Activated CD4-positive, alpha-beta T cell treated with anti-CD3 and anti-CD28 coated beads for 48 hours (primary cell): ENCODE data around the gene COPS6.
A peak's percentile ranks its signal among the peaks of the same experiment; 100 is the strongest.

Source experiments
- DNase-seq: peaks from one replicate; pipeline ENCODE4 v3.0.0-alpha.2; 2020

The COPS6 gene

DNA sequence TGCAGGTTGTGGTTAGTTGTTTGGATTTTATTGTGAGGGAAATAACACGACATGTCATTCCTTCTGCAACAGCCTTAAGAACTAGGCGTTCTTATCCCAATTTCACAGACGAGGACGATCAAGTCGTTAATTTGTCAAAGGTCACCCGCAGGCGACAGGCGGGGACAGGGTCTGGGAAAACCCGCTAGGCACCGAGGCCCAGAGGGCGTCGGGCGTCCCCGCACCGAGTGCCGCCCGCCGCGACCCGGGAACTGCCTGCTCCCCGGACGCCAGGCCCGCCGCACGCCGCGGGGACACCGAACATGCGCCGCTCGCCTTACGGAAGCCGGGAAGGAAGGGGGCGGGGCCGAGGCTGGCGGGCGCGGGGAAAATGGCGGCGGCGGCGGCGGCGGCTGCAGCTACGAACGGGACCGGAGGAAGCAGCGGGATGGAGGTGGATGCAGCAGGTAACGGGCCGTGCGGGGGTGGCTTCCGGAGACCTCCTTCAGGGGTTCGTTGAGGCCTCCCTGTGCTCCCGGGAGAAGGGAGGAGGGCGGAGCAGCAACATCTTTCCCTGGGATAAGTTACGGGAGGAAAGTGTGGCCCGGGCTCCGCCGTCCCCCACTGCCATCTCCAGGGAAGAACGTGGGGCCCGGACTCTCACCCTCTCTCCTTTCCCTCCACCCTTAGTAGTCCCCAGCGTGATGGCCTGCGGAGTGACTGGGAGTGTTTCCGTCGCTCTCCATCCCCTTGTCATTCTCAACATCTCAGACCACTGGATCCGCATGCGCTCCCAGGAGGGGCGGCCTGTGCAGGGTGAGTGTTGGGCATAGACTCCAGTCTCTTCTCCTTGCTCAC lies at the start of gene COPS6:
Gene COPS6, plus strand, starts transcription at position 349 of the 837 bp plus-strand sequence. Its CDS starts 22 bp downstream, at position 371.
- DNase-seq: peak; percentile 89

DNA sequence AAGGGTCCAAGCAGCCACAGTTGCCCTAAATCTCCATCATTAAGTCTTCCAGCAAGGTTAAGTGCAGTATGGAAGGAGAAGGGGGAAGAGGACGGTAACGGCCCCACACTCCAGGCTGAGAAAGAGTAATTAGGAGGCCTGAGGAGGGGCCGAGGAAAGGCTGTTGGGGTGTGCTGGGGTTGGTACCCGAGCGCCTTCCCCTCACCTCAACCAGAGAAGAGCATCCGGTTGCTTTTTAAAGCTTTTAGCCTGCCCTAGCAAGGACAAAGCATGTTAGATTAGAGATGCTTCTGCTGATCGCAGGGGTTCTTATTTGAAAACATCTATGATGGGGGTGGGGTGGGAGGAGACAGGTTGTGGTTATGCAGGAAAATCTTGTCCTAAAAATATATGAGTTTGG lies 48.2 kb upstream of the COPS6 start:
- DNase-seq: no peak

- DNase-seq: no peak
Measured at GRCh38 chr7:100044718-100045117, 44.1 kb upstream of the COPS6 start.

DNA sequence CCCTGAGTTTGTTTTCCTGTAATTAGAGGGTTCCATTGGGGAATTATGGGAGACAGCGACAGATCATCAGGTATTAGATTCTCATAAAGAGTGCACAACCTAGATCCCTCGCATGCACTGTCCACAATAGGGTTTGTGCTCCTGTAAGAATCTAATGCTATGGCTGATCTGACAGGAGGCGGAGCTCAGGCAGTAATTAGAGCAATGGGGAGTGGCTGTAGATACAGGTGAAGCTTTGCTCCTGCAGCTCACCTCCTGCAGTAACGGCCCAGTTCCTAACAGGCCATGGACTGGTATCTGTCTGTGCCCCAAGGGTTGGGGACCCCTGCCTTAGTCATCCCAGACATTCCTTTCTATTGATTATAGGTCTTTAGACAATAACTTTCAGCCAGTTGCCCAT lies 40.1 kb upstream of the COPS6 start:
- DNase-seq: no peak

GRCh38 chr7:100049441-100050291 lies 39.1 kb upstream of the COPS6 start, which contains the start of gene ZSCAN21:
Gene ZSCAN21, plus strand, starts transcription at chr7:100049774. Its CDS starts 7,233 bp downstream, at chr7:100057007.
- peak; percentile 85 for DNase-seq

GRCh38 chr7:100051611-100052010 lies 37.2 kb upstream of the COPS6 start:
- DNase-seq: no peak

DNA sequence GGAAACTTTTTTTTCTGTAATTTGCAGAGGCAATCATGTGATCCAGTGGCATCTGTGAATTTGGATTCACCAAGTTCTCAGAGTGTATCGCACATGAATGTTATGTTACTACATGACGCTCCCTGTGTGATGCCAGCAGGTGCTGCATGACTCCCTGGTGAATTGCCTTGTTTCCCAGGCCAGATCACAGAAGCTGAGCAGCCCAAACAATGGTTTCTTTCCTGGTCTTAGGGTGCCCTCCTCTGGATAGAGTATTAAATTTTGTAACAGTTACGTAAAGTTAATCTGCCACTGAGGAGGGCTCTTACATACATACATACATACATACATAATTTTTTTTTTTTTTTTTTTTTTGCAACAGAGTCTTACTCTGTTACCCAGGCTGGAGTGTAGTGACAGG lies 35.6 kb upstream of the COPS6 start:
- DNase-seq: peak; percentile 19

DNA sequence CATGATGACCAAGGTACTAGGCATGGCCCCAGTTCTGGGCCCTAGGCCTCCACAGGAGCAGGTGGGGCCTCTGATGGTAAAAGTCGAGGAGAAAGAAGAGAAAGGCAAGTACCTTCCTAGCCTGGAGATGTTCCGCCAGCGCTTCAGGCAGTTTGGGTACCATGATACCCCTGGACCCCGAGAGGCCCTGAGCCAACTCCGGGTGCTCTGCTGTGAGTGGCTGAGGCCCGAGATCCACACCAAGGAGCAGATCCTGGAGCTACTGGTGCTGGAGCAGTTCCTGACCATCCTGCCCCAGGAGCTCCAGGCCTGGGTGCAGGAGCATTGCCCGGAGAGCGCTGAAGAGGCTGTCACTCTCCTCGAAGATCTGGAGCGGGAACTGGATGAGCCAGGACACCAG lies 31.8 kb upstream of the COPS6 start:
- DNase-seq: no peak

- DNase-seq: no peak
Measured at GRCh38 chr7:100059251-100059739, 29.5 kb upstream of the COPS6 start.

- no peak for DNase-seq
Measured at GRCh38 chr7:100061518-100062193, 27.1 kb upstream of the COPS6 start.

DNA sequence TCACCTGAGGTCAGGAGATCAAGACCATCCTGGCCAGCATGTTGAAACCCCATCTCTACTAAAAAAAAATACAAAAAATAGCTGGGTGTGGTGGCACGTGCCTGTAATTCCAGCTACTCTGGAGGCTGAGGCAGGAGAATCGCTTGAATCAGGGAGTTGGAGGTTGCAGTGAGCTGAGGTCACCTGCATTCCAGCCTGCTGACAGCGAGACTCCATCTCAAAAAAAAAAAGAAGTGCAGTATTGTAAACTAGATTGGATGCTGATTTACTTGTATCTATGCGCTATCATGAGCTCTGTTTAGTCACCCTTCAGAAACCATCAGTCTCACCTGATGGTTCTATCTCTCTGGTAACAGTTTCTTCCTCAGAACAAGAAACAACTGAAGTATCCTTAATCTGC lies 25.4 kb upstream of the COPS6 start:
- DNase-seq: no peak

- DNase-seq: no peak
Measured at GRCh38 chr7:100064162-100064561, 24.6 kb upstream of the COPS6 start.

GRCh38 chr7:100065452-100066186 lies 23.1 kb upstream of the COPS6 start:
- DNase-seq: no peak

GRCh38 chr7:100066953-100067352 lies 21.8 kb upstream of the COPS6 start:
- no peak for DNase-seq

GRCh38 chr7:100069991-100070390 lies 18.8 kb upstream of the COPS6 start:
- no peak for DNase-seq

DNA sequence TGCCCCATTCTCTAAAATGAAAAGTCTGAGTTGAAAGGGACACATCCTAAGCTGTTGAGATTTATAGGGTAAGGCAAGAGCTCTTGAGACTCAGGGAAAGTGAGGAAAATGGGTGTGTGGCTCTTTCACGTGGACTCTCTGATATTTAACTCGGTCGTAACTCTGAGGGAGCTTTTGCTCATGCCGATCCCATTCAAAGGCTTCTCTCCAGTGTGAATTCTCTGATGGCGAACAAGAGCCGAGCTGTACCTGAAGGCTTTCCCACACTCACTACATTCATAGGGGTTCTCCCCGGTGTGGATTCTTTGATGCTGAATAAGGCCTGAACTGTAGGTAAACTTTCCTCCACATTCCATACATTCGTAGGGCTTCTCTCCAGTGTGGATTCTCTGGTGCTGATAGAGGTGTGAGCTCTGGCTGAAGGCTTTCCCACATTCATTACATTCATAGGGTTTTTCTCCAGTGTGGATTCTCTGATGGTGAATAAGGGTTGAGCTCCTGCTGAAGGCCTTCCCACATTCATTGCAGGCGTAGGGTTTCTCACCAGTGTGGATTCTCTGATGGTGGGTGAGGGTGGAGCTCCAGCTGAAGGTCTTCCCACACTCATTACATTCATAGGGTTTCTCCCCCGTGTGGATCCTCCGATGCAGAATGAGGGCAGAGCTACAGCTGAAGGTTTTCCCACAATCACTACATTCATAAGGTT lies 17.6 kb upstream of the COPS6 start:
- DNase-seq: no peak

DNA sequence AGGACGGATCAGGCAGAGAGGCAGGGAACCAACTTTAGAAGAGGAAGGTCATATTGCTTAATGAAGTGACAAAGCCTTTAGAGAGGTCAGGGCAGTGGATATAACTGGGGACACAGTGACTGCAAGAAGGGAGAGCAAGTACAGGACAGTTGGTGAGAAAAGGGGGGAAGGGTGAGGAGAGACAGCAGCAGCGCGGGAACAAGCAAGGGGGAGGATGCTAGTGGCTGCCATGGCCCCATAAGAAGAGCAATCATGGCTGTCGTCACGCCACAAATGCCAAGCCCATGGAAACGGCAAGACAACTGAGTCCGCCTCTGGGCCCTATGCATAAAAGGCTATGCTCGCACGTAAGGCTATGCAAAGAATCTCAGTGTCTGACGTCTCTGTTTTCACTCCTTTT lies 16.3 kb upstream of the COPS6 start:
- no peak for DNase-seq

- no peak for DNase-seq
Measured at GRCh38 chr7:100074841-100075240, 13.9 kb upstream of the COPS6 start.

- no peak for DNase-seq
Measured at GRCh38 chr7:100075418-100075817, 13.4 kb upstream of the COPS6 start.

- DNase-seq: no peak
Measured at GRCh38 chr7:100077205-100077604, 11.6 kb upstream of the COPS6 start.

- no peak for DNase-seq
Measured at GRCh38 chr7:100079024-100079560, 9.7 kb upstream of the COPS6 start.
